Loucy (cell line): Measurements from ENCODE around the gene LRRC47.

Experiments used
- EZH2phosphoT487 ChIP-seq: fragments of 200-600 bp; IDR thresholded peaks from 2 replicates; pipeline ENCODE4 v1.6.1; 2018; ENCODE audit warnings: antibody characterized with exemption, mild to moderate bottlenecking, moderate library complexity, borderline replicate concordance
- TF ChIP-seq, protein P1 (sequence below): fragments of 200-600 bp; sonication (generic); conservative IDR thresholded peaks from 2 replicates; pipeline ENCODE4 v1.5.1; 2014; ENCODE audit warnings: mild to moderate bottlenecking, antibody characterized with exemption, low read length

- TF ChIP-seq, protein P1, sequence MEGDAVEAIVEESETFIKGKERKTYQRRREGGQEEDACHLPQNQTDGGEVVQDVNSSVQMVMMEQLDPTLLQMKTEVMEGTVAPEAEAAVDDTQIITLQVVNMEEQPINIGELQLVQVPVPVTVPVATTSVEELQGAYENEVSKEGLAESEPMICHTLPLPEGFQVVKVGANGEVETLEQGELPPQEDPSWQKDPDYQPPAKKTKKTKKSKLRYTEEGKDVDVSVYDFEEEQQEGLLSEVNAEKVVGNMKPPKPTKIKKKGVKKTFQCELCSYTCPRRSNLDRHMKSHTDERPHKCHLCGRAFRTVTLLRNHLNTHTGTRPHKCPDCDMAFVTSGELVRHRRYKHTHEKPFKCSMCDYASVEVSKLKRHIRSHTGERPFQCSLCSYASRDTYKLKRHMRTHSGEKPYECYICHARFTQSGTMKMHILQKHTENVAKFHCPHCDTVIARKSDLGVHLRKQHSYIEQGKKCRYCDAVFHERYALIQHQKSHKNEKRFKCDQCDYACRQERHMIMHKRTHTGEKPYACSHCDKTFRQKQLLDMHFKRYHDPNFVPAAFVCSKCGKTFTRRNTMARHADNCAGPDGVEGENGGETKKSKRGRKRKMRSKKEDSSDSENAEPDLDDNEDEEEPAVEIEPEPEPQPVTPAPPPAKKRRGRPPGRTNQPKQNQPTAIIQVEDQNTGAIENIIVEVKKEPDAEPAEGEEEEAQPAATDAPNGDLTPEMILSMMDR = no peak
- no peak for TF ChIP-seq EZH2phosphoT487
These were observed 23.5 kb upstream of the LRRC47 start for GRCh38 chr1:3819771-3820200.
